Small intestine (tissue), 7 donors: Measurements from ENCODE around the gene SLC6A18. TPM values are rescaled to one million over a fixed set of nuclear protein-coding genes. Genes with fewer than 3 reads are reported as not detected.
"Not testable (repeated sequence)": the region's sequence is repeated elsewhere in the genome, so short reads cannot be mapped to it uniquely, and the experiment has no call there.

Experiments
- DNase-seq, 2 donors: peaks; one replicate each; pipeline versions ENCODE4 v3.0.0 to v3.0.0-alpha.2; 2013
- FAIRE-seq: peaks from 2 replicates; lab custom pipeline; 2012; peaks lifted over from hg19 to GRCh38; lab: Jason Lieb, UNC
- H3K27ac ChIP-seq, 3 donors: one replicate each; pipeline ENCODE4 v1.5.1; 2013; ENCODE audit warnings: low read length in 2 of 3, mild to moderate bottlenecking in 2 of 3, control low read depth in 1 of 3, inconsistent platforms in 1 of 3, low read depth in 1 of 3, moderate library complexity in 1 of 3
- H3K27me3 ChIP-seq, 3 donors: one replicate each; pipeline ENCODE4 v1.6.1; 2013; ENCODE audit warnings: low read length in 3 of 3, inconsistent platforms in 1 of 3; ENCODE audit not compliant: control insufficient read depth in 3 of 3, insufficient read depth in 3 of 3
- H3K36me3 ChIP-seq, 3 donors: one replicate each; pipeline ENCODE4 v1.6.1; 2013; ENCODE audit warnings: low read length in 3 of 3, inconsistent platforms in 1 of 3, low read depth in 1 of 3, mild to moderate bottlenecking in 1 of 3, moderate library complexity in 1 of 3; ENCODE audit not compliant: control insufficient read depth in 3 of 3, insufficient read depth in 2 of 3
- H3K4me1 ChIP-seq, 3 donors: one replicate each; pipeline ENCODE4 v1.6.1; 2013; ENCODE audit warnings: low read length in 2 of 3, inconsistent platforms in 1 of 3, low read depth in 1 of 3, mild to moderate bottlenecking in 1 of 3, moderate library complexity in 1 of 3; ENCODE audit not compliant: control insufficient read depth in 3 of 3, insufficient read depth in 2 of 3
- H3K4me3 ChIP-seq, 3 donors: one replicate each; pipeline ENCODE4 v1.5.1; 2013; ENCODE audit warnings: low read length in 3 of 3, control low read depth in 1 of 3, inconsistent platforms in 1 of 3, low read depth in 1 of 3, mild to moderate bottlenecking in 1 of 3, moderate library complexity in 1 of 3
- H3K9me3 ChIP-seq, 2 donors: one replicate each; pipeline ENCODE4 v1.6.1; 2013; ENCODE audit warnings: low read depth in 1 of 2, low read length in 1 of 2; ENCODE audit not compliant: control insufficient read depth in 2 of 2, insufficient read depth in 1 of 2
- WGBS, 3 donors: extraction: QIAGEN DNeasy Blood & Tissue Kit; methylation state at CpG; one replicate each; pipeline ENCODE4 v1.1.7; 2013; 5-methylcytosine and 5-hydroxymethylcytosine counted together
- polyA plus RNA-seq, 4 donors: library from polyadenylated mRNA; stranded (reverse) in 3 of 4; unstranded in 1 of 4; fragments of 200-250 nt in 3 of 4; fragments of 120-200 nt in 1 of 4; gene quantifications; one replicate each; pipeline versions ENCODE4 v1.2.1 to v1.2.3, GENCODE V29; 2013
- donor health status: healthy with polysubstance abuse.
- donor health status: control.
- donor health status: control.
- donor health status: Bipolar disorder and iron deficiency.
- donor health status: healthy.

The SLC6A18 gene
- polyA plus RNA-seq, 4 donors: 0.04 TPM; not detected in 2

DNA sequence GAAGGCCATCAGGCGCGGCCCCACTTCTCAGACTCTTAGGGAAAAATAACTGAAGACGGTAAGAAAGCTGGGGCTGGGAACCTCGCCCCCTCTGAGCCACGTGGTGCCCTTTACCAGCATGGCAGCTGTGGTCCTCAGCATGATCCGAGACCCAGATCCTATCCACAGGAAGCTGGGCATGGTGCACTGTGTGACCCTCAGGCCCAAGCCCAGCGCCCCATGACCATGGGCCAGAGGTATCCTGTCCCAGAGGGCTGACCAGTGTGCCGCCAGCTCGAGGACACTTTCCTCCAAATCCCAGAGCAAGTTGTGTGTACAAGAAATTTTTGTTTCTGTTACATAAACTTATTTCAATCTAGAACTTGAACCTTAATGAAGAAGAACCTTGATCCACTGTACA lies 41.6 kb downstream of the SLC6A18 start:
- 88 to 90% (median 88%) methylated on average over 9 of the region's 9 CpGs for WGBS, 3 donors
- H3K36me3 ChIP-seq: peaks cover 0 to 35% (median 0%) of the 10 kb centered on the region in 3 donors
- peaks cover 0 to 23% of the 10 kb centered on the region in 2 donors for H3K9me3 ChIP-seq
- DNase-seq: no peak
- H3K4me3 ChIP-seq: no peak overlapping the region
- H3K4me1 ChIP-seq: no peaks in the 10 kb centered on the region
- no peaks in the 10 kb centered on the region for H3K27me3 ChIP-seq
- FAIRE-seq: no peak
- H3K27ac ChIP-seq: no peak overlapping the region

DNA sequence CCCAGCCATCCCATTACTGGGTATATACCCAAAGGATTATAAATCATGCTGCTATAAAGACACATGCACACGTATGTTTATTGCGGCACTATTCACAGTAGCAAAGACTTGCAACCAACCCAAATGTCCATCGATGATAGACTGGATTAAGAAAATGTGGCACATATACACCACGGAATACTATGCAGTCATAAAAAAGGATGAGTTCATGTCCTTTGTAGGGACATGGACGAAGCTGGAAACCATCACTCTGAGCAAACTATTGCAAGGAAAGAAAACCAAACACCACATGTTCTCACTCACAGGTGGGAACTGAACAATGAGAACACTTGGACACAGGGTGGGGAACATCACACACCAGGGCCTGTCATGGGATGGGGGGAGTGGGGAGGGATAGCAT lies 42.3 kb downstream of the SLC6A18 start:
- not testable (repeated sequence) for H3K27ac ChIP-seq, H3K4me3 ChIP-seq, H3K4me1 ChIP-seq, H3K27me3 ChIP-seq, DNase-seq, FAIRE-seq
- peaks cover 0 to 35% (median 0%) of the 10 kb centered on the region in 3 donors for H3K36me3 ChIP-seq
- peaks cover 0 to 17% of the 10 kb centered on the region in 2 donors for H3K9me3 ChIP-seq
- WGBS, 3 donors: 97 to 100% (median 98%) methylated on average over 5 of the region's 5 CpGs

DNA sequence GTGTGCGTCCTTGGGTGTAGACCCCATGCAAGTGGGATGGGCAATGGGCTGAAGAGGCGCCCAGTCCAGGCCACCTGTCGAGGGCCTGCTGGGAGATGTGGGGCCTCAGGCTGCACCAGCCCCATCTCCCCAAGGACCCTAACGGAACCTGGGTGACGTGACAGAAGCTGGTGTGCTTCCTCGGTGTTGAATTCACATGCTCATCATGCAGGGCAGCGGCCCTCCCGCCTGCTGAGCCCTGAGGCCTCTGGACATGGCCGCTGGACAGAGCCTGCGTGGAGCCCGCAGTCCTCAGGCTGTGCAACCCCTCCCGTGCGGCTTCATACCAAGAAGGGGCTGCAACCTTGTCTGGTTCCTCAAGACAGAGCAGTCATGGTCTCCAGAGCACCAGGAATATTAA lies 42.9 kb downstream of the SLC6A18 start:
- FAIRE-seq: no peak
- 94 to 98% (median 95%) methylated on average over 13 of the region's 13 CpGs for WGBS, 3 donors

DNA sequence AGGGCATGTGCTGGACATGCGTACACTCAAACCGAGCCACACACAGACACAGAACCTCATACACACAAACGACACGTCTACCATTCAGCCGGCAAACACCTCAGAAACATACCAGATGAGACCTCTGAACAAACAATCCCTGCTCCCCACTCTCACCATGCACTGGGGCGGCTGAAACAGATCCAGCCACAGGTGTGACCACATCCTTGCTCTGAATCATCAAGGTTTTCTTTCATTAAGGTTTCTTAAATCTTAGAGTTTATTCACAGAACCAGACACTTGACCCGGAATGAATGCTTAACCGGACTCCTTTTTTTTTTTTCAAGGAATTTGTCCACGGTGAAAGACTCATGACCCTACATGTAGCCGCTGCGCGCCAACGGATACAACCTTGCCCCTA lies 43.5 kb downstream of the SLC6A18 start:
- Histone ChIP-seq H3K4me1 (no peaks in the 10 kb centered on the region), H3K27me3 (no peaks in the 10 kb centered on the region), H3K4me3 (no peak overlapping the region), H3K9me3 (peaks cover 0 to 5% of the 10 kb centered on the region in 2 donors), H3K36me3 (peaks cover 0 to 27% (median 0%) of the 10 kb centered on the region in 3 donors), H3K27ac (no peak overlapping the region)
- FAIRE-seq (no peak), DNase-seq (no peak)
- 78 to 86% (median 82%) methylated on average over 13 of the region's 13 CpGs for WGBS, 3 donors

More for the DNA sequence above, 42.9 kb downstream of the SLC6A18 start:
- Histone ChIP-seq H3K4me3 (no peak overlapping the region), H3K27ac (no peak overlapping the region), H3K9me3 (peaks cover 0 to 11% of the 10 kb centered on the region in 2 donors), H3K36me3 (peaks cover 0 to 29% (median 0%) of the 10 kb centered on the region in 3 donors), H3K27me3 (no peaks in the 10 kb centered on the region), H3K4me1 (no peaks in the 10 kb centered on the region)
- DNase-seq: no peak

DNA sequence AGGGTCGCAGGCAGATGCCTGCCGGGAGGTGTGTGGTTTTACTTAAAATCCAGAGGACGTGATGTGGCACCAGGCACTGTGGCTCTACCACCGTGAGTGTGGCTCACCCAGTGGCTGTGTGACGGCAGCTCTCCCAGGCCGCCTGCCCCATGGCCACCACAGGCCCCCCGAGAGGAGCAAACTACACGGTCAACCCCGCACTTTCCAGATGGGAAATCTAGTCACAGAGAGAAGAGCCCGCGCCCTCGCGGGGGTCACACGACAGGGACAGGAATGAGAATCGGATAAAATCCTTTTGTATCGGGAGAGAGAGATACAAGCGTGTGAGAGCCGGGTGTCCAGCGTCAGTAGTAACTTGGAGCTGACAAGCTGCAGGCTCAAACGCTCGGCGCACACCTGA lies 45.2 kb downstream of the SLC6A18 start:
- Histone ChIP-seq H3K9me3 (no peaks in the 10 kb centered on the region), H3K36me3 (peaks cover 0 to 26% (median 0%) of the 10 kb centered on the region in 3 donors), H3K4me1 (no peaks in the 10 kb centered on the region), H3K27ac (no peak overlapping the region), H3K27me3 (no peaks in the 10 kb centered on the region), H3K4me3 (no peak overlapping the region)
- DNase-seq (no peak), FAIRE-seq (no peak)
- 94 to 98% (median 96%) methylated on average over 22 of the region's 22 CpGs for WGBS, 3 donors

DNA sequence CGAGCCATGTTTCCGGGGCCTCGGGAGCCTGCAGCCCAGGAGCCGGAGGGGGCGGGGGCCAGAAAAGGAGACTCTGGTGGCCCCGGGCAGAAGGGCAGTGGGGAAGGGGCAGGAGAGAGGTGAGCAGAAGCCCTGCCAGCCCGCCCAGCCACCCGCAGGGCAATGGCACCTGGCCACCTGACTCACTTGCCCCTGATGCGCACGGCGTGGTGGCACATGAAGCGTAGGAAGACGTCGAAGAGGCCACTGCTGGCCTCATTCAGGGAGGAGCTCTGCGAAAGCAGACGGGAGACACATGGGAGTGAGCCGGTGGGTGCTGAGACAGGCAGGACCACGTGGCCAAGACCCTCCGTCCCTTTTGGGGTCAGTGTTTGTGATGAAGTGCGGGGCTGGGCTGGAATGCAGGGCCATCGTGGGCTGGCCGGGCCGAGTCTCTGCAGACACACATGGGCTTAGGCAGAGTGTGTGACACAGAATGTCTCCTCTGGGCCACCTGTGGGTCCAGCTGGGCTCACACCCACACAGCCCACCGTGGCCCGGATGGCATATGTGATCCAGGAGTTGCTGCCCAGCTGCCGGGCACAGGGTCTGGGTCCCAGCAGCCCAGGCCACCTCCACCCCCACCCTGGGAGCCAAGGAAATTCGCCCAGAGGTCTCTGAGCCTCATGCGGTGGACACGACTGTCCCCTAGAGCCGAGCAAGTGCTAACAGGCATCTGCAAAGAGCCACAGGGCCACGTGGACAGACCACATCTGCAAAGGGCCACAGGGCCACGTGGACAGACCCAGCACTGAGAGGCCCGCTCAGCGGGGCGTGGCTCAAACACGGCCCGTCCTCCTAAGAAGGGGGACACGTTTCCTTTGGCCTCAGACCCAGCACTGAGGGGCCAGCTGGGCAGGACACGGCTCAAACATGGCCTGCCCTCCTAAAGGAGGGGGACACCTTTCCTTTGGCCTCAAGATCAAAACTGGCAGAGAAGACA lies 46.0 kb downstream of the SLC6A18 start:
- H3K4me1 ChIP-seq: no peaks in the 10 kb centered on the region

DNA sequence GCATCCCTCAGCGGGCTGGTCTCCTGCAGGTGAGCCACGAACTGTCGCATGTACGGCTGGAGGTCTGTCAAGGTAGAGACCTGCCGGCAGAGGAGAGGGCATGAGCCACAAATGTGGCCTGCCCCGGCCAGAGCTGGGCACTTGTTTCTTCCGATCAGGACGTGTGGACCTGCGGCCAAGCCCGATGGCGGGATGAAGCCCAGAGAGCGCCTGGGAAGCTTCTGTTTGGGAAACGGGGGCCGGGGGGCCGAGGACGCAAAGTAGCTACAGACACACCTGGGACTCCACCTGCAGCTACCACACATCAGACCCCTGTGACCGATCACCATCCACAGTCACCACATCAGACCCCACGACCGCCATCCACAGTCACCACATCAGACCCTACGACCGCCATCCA lies 47.0 kb downstream of the SLC6A18 start:
- no peaks in the 10 kb centered on the region for H3K4me1 ChIP-seq
- peaks cover 0 to 18% (median 0%) of the 10 kb centered on the region in 3 donors for H3K36me3 ChIP-seq
- no peak for FAIRE-seq
- WGBS, 3 donors: 97 to 98% (median 97%) methylated on average over 17 to 21 of the region's 21 CpGs
- H3K27ac ChIP-seq: no peak overlapping the region
- no peak for DNase-seq
- H3K4me3 ChIP-seq: no peak overlapping the region
- H3K9me3 ChIP-seq: no peaks in the 10 kb centered on the region
- peaks cover 0 to 2% (median 0%) of the 10 kb centered on the region in 3 donors for H3K27me3 ChIP-seq

More for the DNA sequence above, 46.0 kb downstream of the SLC6A18 start:
- DNase-seq (no peak), FAIRE-seq (no peak)
- Histone ChIP-seq H3K4me3 (no peak overlapping the region), H3K27me3 (no peaks in the 10 kb centered on the region), H3K27ac (no peak overlapping the region), H3K9me3 (no peaks in the 10 kb centered on the region), H3K36me3 (peaks cover 0 to 19% (median 0%) of the 10 kb centered on the region in 3 donors)
- 93 to 97% (median 96%) methylated on average over 38 to 39 of the region's 39 CpGs for WGBS, 3 donors

DNA sequence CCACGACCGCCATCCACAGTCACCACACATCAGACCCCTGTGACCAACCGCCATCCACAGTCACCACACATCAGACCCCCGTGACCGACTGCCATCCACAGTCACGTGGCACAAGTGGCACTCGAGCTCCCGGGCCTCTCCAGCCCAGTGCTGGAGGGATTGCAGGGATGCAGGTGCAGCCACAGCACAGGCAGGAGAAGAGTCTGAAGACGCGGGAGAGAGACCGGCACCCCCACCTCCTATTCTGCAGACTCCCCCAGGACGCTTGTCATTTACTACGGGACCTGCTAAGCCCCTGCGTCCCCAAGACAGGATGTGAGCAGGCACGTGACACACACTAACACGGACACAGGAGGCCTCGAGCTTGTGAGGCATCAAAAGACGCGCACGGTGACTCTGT lies 48.6 kb downstream of the SLC6A18 start:
- H3K27me3 ChIP-seq: peaks cover 0 to 2% (median 0%) of the 10 kb centered on the region in 3 donors
- no peaks in the 10 kb centered on the region for H3K4me1 ChIP-seq
- DNase-seq (no peak), FAIRE-seq (no peak)
- peaks cover 0 to 11% of the 10 kb centered on the region in 2 donors for H3K9me3 ChIP-seq
- H3K4me3 ChIP-seq: no peak overlapping the region
- 92 to 96% (median 94%) methylated on average over 20 of the region's 20 CpGs for WGBS, 3 donors
- no peak overlapping the region for H3K27ac ChIP-seq
- peaks cover 0 to 25% (median 0%) of the 10 kb centered on the region in 3 donors for H3K36me3 ChIP-seq
